ENCODE data around the gene SHB.

SHB gene

DNA sequence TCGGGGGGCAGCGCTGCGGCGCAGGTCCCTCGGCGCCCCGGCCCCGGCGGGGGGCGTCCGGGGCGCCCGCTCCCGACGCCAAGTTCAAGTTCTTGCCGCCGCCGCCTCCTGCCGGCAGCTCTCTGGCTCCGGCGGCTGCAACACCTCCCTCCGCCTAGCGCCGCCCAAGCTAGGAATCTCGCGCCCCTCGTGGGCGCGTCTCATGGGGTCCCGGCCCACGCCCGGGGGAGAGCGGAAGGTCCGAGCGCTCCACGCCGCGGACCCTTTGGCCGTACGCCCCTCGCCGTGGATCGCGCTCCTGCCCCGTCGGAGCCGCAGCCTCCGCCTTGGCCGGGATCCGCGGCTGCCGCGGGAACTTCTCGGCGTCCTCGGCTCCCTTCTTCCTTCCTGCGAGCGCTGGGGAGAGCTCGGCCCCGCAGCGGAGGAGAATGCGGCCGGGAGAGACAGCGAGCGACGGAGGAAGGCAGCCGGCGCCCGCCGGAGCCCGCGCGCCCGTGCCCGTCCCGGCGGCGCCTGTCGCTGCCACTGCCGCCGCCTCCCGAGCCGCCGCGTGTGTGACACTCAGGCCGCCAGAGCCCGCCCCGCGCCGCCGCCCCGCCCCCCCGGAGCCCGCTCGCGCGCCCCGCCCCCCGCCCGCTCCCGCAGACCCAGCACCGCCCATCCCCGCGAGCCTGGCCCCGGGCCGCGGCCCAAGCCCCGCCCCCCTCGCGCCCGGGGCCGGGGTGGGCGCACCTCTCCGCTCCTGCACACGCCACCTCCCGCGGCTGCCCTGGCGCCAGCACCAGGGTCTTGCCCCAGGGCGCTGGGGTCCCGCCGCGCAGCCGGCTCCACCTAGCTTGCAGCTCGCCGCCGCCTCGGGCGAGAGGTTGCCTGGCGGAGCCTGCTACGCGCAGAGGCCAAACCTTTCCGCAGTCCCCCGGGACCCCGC, at the start of gene SHB:
Gene SHB, minus strand, starts transcription at position 527 of the 928 bp plus-strand sequence. CDS start 582 bp downstream, outside the sequence.
- DNase-seq, result peak; percentile 73

GRCh38 chr9:38117651-38118050, 48.6 kb upstream of the SHB start:
- no peak for DNase-seq

DNA sequence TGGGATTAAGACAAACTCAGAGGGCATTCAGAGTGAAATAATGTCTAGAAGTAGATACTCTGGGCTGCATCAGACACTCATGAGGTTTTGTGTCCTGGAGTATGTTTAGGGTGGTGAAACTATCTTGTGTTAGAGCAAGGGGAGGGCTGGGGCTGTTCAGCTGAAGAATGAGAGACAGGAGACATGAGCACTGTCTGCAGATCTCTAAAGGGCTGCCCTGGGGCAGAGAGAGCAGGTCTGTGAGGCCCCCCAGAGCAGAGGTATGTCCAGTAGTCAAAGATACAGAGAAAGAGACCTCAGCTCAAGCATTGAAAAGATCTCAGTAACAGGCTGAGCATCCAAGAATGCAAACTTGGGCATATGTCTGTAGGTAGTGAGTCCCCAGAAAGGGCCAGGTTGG, 45.9 kb upstream of the SHB start:
- no peak for DNase-seq

GRCh38 chr9:38112456-38112855, 43.4 kb upstream of the SHB start:
- no peak for DNase-seq

DNA sequence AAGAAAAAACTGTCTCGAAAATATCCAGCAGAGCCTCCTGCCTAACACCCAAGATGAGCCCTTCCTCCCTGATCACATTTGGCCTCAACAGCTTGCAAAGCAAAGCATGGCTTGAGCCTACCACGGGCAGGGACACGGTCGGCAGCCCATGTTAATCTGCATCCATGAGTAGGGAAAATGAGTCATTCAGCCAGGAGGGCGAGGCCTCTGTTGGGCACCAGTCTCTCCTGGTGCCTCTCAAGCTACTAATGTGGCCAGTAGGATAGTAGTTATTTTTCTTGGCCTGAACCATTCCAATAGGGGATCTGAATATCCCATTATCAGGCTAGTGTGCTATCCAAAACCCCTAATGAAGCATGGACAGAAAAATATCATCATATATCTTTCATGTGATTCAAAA, 43.0 kb upstream of the SHB start:
- no peak for DNase-seq

DNA sequence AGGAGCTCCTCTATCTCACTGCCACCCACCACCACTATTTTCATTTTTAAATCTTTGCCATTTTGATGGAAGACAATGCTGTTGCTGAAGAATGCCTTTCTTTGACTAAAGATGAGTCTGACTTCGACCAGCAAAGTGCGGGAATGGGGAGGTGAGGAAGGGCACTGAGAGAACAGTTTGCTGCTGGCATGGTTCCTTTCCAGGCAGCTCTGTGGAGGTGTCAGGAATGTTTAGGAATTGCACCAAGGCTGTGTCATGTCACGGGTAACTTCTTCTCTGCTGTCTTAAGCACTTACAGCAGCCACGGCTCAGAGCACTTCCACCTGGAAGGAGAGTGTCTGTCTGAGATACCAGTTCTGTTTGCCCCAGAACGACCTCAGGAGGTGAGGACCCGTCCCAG, 41.4 kb upstream of the SHB start:
- no peak for DNase-seq

DNA sequence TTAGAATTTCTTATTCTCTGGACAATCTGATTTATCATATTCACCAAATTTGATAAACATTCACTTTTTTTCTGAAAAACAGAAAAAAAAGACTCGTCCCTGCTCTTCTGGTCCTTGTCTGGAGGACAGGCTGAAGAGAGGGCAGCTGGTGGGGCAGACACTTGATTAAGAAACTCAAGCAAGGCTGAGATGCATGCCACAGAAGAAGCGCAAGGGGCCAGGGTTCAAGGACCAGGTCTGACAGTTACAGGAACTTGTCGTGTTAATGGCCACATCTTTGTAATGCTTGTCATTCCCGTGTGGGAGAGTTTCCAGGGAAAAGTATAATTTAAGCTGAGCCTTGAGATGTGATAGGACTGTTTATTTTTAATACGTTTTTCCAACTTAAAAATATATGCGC, 40.6 kb upstream of the SHB start:
- no peak for DNase-seq

GRCh38 chr9:38108326-38108725, 39.3 kb upstream of the SHB start:
- no peak for DNase-seq

DNA sequence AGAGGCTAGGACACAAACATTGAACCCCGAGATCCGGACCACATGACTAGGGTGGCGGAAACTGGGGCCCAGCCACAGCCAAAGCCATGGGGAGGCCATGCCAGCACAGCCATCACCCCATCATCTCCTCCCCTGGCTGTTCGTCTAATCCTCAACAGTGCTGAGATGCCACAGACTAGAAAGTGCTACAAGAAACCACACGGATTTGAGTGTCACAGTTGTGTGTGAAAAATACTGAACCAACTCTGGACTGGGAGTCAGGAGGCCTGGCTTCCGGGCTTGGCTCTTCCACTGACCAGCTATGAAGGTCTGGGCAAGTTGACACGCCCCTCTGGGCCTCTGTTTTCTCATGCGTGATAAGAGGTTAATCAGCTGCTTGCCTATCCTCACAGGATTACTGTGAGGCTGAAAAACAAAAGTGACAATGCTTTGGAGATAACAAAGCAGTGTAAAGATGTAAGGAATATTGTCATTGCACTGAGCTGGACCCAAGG, 38.8 kb upstream of the SHB start:
- no peak for DNase-seq

- no peak for DNase-seq
These were observed 38.4 kb upstream of the SHB start for GRCh38 chr9:38107405-38107804.

- no peak for DNase-seq
These were observed 37.5 kb upstream of the SHB start for GRCh38 chr9:38106488-38106887.

- no peak for DNase-seq
These were observed 34.3 kb upstream of the SHB start for GRCh38 chr9:38103340-38103739.

GRCh38 chr9:38101423-38101822, 32.4 kb upstream of the SHB start:
- DNase-seq, result no peak

- DNase-seq, result no peak
These were observed 27.3 kb upstream of the SHB start for GRCh38 chr9:38096238-38096805.

DNA sequence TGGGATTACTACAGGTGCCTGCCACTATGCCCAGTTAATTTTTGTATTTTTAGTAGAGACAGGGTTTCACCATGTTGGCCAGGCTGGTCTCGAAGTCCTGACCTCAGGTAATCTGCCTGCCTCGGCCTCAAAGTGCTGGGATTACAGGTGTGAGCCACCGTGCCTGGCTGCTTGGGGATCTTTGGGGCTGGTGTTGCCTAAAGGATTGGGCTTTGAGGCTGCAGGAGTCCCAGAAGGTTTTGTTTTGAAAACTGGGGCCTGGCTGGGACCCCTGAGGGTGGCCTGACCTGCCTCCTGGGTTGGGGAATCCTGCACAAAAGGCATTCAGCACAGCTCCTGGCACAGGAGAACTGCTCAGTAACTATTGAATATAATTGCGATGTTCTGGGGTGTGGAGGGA, 25.1 kb upstream of the SHB start:
- DNase-seq, result no peak

DNA sequence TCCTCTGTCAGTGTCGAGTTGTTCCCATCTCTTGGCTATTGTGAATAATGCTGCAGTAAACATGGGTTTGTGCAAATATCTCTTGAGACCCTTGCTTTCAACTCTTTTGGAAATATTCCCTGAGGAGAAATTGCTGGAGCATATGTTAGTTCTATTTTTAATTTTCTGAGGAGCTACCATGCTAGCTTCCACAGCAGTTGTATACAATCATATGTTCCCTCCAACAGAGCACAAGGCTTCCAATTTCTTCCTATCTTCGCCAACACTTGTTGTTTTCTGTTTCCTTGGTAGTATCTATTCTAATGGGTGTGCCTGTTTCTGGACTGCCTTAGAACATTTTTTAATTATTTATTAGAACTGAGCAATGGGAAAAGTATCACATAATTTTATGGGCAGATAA, 23.6 kb upstream of the SHB start:
- DNase-seq, result no peak

DNA sequence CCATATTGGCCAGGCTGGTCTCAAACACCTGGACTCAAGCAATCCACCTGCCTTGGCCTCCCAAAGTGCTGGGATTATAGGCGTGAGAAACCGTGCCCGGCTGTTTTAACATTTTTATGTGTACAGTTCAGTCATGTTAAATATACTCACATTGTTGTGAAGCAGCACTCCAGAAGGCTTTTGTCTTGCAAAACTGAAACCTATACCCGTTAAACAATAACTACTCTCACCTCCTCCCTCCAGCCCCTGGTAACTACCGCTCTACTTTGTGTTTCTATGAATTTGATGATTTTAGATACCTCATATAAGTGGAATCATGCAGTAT, 23.1 kb upstream of the SHB start:
- DNase-seq, result no peak

DNA sequence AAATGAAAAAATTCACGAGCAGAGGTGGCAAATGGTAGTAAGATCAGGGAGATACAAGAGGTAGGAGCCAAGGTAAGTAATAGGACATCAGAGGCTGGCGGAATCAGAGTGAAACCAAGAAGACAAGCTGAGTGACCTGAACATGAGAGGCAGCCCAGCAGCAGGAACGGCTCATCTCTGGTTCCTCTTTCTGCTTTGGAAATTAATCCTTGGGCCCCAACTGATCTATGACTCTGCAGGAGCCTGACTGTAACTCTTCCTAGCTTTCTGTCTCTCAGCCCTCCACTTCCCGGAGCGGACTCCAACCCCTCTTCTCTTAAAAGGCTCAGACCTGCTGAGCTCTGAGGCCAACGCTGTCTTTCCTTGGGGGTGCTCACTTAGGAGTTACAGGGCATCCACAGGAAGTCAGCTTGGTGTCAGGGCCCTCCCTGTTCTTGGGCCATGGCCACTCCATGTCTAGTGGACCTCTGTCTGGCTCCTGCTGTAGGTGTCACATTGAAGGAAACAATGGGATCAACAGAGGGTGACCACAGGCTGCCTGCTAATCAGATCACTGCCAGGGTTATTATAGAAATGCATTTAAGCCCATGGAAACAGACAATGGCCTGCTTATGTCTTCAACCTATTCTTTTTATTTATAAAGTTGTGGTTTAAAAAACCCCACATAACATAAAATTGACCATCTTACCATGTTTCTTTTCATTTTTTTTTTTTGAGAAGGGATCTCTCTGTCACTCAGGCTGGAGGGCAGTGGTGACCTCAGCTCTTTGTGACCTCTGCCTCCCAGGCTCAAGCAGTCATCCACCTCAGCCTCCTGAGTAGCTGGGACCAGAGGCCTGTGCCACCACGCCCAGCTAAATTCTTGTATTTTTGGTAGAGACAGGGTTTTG, 22.5 kb upstream of the SHB start:
- no peak for DNase-seq

- DNase-seq, result no peak
These were observed 21.1 kb upstream of the SHB start for GRCh38 chr9:38090170-38090569.

DNA sequence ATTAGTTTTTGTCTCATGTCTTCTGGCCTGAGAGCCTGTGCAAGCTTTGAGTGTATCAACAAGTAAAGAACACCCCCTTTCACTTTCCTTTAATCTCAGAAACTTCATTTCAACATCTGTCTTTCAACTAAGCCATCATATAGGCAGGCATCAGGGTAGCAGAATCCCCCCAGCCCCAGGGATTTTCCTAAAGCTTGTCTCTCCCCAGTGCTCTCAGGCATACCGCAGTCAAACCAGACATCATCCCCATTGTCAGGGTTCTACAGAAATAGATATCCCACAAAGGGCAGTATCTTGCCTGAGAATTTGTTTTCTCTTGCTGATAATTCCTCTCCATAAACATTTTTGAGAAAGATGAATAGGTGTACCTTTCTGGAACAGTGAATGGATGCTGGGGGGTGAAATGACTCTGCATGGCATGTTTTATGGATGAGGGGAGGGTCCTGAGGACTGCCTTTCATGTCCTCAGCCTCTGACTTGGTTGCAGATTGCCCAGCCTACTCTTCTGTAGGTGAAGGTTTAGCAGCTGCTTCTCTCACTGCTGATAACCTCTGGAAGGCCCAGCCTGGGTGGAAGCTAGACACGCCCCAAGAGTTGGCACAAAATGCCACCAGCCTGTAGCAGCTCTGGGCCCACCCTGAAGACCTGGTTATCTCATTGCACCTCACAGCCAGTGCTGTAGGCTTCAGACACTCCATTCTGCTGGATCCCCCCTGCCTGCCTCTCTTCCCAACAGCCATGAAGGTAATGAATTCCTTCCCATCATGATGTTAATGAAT, 20.5 kb upstream of the SHB start:
- DNase-seq, result no peak

DNA sequence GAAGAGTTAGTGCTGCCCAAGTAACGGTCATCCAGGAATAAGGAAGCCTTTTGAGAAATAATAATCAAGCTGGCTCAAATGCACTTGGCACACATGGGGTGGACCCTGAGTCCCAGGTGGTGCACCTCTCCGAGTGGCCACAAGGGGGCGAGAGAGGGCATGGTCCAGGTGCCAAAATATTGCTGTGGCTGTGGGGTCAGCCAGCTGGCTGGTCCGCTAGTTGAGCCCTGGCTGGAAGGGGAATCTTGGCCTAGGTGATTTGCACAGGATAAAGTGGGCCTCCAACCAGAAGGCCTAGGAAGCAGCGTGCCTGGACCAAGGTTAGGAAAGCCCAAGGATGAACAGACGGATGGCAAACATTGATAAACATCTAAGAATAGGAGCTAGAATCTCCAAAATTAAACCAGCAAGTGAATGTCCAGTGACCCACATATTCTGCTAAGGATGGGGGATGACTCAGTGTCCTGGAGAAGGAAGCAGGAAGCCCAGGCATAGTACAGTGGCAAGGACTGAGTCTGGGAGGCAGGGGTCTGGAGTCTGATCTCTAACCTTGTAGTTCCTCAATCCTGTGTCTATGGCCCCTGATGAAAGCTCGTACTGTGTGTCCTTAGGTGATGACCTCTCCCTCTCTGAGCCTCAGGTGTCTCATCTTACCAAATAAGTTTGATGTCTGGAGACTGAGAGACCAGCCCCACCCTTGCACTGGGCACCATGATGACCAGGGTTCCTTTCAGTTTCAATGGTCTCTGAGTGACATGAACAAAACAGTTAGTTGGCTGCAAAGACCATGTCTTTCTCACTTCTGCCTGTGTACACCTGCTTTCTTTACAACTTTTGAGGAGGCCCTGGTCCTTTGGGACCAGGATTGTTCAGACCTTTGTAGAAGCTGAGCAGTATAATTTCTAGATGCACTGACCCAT, 19.2 kb upstream of the SHB start:
- peak; percentile 66 for DNase-seq

- no peak for DNase-seq
These were observed 17.5 kb upstream of the SHB start for GRCh38 chr9:38086496-38086895.

All from activated T-cell treated with anti-CD3 and anti-CD28 coated beads for 4 hours (primary cell).